ENCODE measurements around the gene SPTLC1. TPM values are rescaled to one million over a fixed set of nuclear protein-coding genes. Genes with fewer than 3 reads are reported as not detected.
"Not testable (repeated sequence)": the region's sequence is repeated elsewhere in the genome, so short reads cannot be mapped to it uniquely, and the experiment has no call there.

The SPTLC1 gene
- total RNA-seq, 1 experiment from 2014 or later, result 60.6 TPM

GRCh38 chr9:92133949-92134604 is 18.9 kb upstream of the SPTLC1 start:
- TF ChIP-seq EZH2 (IDR thresholded peaks at IDR 0.05; ENCODE audit: borderline replicate concordance, low read depth, low read length, poor library complexity, severe bottlenecking), result no peak
- TF ChIP-seq CTCF (conservative IDR thresholded peaks at IDR 0.05; ENCODE audit: low read depth, low read length), result peak; percentile 97
- H3K4me3 ChIP-seq (ENCODE audit: low read depth, low read length, poor library complexity, severe bottlenecking), result peak overlapping the region; percentile 12
- no TSS peak for BruUV-seq (replicated peaks)
- no peaks in the 10 kb centered on the region for H3K4me1 ChIP-seq (ENCODE audit: insufficient read depth, low read length, poor library complexity, severe bottlenecking)
- no peaks in the 10 kb centered on the region for H3K27me3 ChIP-seq (replicated peaks; ENCODE audit: insufficient read depth, low read depth, low read length, poor library complexity)
- intact Hi-C loops (cut with micrococcal nuclease; ENCODE audit: unreplicated experiment), result no loop called here
- no peak overlapping the region for H3K27ac ChIP-seq (ENCODE audit: low read depth, low read length, poor library complexity, severe bottlenecking)
- POLR2A ChIA-PET (ENCODE audit: low non-redundant PET), result no interaction called here
- peaks cover 6% of the 10 kb centered on the region for H3K9me3 ChIP-seq (ENCODE audit: low read depth, low read length, poor library complexity, severe bottlenecking)
- DNase-seq (ENCODE audit: low spot score), result peak; percentile 88
- CTCF ChIA-PET, result no interaction called here
- H3K36me3 ChIP-seq (ENCODE audit: insufficient read depth, low read length, poor library complexity, severe bottlenecking), result no peaks in the 10 kb centered on the region

DNA sequence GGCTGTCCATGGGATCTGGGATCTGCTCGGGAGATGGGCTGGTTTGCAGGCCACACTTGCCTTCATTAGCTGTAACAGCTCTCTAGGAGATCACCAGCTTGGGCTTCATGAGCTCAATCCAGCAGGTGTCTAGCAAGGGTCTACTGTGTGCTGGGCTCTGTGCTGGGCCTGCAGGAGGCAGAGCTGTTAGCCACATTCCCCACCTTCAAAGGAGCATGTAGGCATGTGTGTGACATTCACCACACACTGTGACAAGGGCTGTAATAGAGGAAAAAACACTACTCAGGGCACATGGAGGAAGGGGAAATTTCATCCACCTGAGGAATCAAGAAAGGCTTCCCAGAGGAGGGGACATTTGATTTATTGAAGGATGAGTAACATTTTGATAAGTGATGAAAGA is 17.7 kb upstream of the SPTLC1 start:
- H3K4me3 ChIP-seq (ENCODE audit: low read depth, low read length, poor library complexity, severe bottlenecking); H3K4me1 ChIP-seq (ENCODE audit: insufficient read depth, low read length, poor library complexity, severe bottlenecking); DNase-seq (ENCODE audit: low spot score); H3K27me3 ChIP-seq (replicated peaks; ENCODE audit: insufficient read depth, low read depth, low read length, poor library complexity); BruUV-seq (replicated peaks); intact Hi-C loops (cut with micrococcal nuclease; ENCODE audit: unreplicated experiment); CTCF ChIA-PET; H3K27ac ChIP-seq (ENCODE audit: low read depth, low read length, poor library complexity, severe bottlenecking); POLR2A ChIA-PET (ENCODE audit: low non-redundant PET); H3K9me3 ChIP-seq (ENCODE audit: low read depth, low read length, poor library complexity, severe bottlenecking); H3K36me3 ChIP-seq (ENCODE audit: insufficient read depth, low read length, poor library complexity, severe bottlenecking): not testable (repeated sequence)

DNA sequence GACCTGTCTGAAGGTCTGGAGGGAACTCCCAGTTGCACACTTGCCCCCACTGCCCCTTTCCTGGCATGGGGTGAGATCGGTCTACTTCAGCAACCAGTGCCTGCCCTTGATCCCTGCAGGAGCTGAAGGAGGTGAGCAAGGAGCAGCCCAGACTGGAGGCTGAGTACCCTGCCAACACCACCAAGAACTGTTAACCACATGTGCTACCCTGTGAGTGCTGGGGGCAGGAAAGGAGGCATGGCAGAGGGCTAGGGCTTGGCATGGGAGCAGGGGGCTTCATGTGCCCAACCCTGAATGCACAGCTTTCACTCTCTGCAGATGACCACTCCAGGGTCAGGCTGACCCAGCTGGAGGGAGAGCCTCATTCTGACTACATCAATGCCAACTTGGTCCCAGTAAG is 17.3 kb upstream of the SPTLC1 start:
- H3K27ac ChIP-seq (ENCODE audit: low read depth, low read length, poor library complexity, severe bottlenecking), result no peak overlapping the region
- intact Hi-C loops (cut with micrococcal nuclease; ENCODE audit: unreplicated experiment), result no loop called here
- H3K4me3 ChIP-seq (ENCODE audit: low read depth, low read length, poor library complexity, severe bottlenecking), result no peak overlapping the region
- no TSS peak for BruUV-seq (replicated peaks)
- H3K36me3 ChIP-seq (ENCODE audit: insufficient read depth, low read length, poor library complexity, severe bottlenecking), result no peaks in the 10 kb centered on the region
- no peak for DNase-seq (ENCODE audit: low spot score)
- TF ChIP-seq EZH2 (IDR thresholded peaks at IDR 0.05; ENCODE audit: borderline replicate concordance, low read depth, low read length, poor library complexity, severe bottlenecking), result no peak
- no peak for TF ChIP-seq CTCF (conservative IDR thresholded peaks at IDR 0.05; ENCODE audit: low read depth, low read length)
- POLR2A ChIA-PET (ENCODE audit: low non-redundant PET), result no interaction called here
- H3K9me3 ChIP-seq (ENCODE audit: low read depth, low read length, poor library complexity, severe bottlenecking), result peaks cover 6% of the 10 kb centered on the region
- CTCF ChIA-PET, result no interaction called here
- H3K4me1 ChIP-seq (ENCODE audit: insufficient read depth, low read length, poor library complexity, severe bottlenecking), result no peaks in the 10 kb centered on the region
- no peaks in the 10 kb centered on the region for H3K27me3 ChIP-seq (replicated peaks; ENCODE audit: insufficient read depth, low read depth, low read length, poor library complexity)

- BruUV-seq (replicated peaks), result no TSS peak
- intact Hi-C loops (cut with micrococcal nuclease; ENCODE audit: unreplicated experiment), result no loop called here
- Histone ChIP-seq H3K9me3 (ENCODE audit: low read depth, low read length, poor library complexity, severe bottlenecking) (no peaks in the 10 kb centered on the region), H3K4me1 (ENCODE audit: insufficient read depth, low read length, poor library complexity, severe bottlenecking) (no peaks in the 10 kb centered on the region), H3K4me3 (ENCODE audit: low read depth, low read length, poor library complexity, severe bottlenecking) (no peak overlapping the region), H3K27me3 (replicated peaks; ENCODE audit: insufficient read depth, low read depth, low read length, poor library complexity) (peaks cover 9% of the 10 kb centered on the region), H3K36me3 (ENCODE audit: insufficient read depth, low read length, poor library complexity, severe bottlenecking) (no peaks in the 10 kb centered on the region), H3K27ac (ENCODE audit: low read depth, low read length, poor library complexity, severe bottlenecking) (no peak overlapping the region)
- TF ChIP-seq EZH2 (IDR thresholded peaks at IDR 0.05; ENCODE audit: borderline replicate concordance, low read depth, low read length, poor library complexity, severe bottlenecking) (no peak), CTCF (conservative IDR thresholded peaks at IDR 0.05; ENCODE audit: low read depth, low read length) (no peak)
- ChIA-PET CTCF (no interaction called here), POLR2A (ENCODE audit: low non-redundant PET) (no interaction called here)
- no peak for DNase-seq (ENCODE audit: low spot score)
Observed at GRCh38 chr9:92122800-92123199, 7.6 kb upstream of the SPTLC1 start.
